ENCODE results near the gene SHISA7.

Gene SHISA7

DNA sequence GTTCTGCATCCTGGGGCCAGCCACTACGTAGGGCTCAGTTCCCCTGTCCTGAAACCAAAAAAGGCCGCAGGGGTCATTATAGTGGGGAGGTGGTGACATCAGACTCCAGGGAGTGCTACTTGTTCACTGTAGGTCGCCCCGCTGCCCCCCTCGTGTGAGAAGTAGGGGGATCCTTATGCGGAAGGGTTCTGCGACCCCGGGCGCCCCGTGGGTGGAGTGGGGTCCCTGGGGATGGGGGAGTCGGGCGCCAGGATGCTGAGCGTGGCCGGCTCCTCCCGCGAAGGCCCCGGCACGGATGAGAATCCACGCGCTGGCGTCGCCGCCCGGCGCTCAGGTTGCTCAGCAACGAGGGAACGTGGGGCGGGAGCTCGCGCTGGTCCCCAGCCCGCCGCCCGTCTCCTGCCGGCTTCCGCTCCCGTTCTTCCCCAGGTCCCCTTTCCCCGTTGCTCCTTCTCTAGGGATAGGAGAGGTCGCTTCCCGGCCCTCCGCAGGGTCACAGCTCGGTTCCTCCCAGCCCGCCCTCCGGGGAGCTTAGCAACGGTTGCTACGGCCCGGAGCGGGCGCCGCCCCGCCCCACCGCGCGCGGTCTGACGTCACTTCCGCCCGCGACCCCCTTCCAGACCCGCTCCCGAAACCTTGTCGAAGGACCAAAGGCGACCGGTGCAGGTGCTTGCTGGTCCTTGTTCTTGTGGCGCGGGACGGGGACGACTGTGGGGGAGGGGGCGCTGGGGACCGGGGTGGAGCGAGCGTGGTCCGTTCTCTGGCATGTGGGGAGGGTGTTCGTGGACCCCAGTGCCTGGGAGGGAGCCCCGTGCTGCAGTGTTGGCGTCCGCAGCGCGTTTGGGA is 41.7 kb upstream of the SHISA7 start, which contains the start of gene NAT14:
Gene NAT14, plus strand, starts transcription at position 596 of the 846 bp plus-strand sequence. CDS start 521 bp downstream, outside the sequence.
- H3K27ac ChIP-seq = peak within 1 kb of the TSS; percentile 82
- TF ChIP-seq, protein P1, sequence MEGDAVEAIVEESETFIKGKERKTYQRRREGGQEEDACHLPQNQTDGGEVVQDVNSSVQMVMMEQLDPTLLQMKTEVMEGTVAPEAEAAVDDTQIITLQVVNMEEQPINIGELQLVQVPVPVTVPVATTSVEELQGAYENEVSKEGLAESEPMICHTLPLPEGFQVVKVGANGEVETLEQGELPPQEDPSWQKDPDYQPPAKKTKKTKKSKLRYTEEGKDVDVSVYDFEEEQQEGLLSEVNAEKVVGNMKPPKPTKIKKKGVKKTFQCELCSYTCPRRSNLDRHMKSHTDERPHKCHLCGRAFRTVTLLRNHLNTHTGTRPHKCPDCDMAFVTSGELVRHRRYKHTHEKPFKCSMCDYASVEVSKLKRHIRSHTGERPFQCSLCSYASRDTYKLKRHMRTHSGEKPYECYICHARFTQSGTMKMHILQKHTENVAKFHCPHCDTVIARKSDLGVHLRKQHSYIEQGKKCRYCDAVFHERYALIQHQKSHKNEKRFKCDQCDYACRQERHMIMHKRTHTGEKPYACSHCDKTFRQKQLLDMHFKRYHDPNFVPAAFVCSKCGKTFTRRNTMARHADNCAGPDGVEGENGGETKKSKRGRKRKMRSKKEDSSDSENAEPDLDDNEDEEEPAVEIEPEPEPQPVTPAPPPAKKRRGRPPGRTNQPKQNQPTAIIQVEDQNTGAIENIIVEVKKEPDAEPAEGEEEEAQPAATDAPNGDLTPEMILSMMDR (IDR thresholded peaks at IDR 0.05) = no peak
- TF ChIP-seq ZFX (IDR thresholded peaks at IDR 0.05; ENCODE audit: borderline replicate concordance) = no peak

DNA sequence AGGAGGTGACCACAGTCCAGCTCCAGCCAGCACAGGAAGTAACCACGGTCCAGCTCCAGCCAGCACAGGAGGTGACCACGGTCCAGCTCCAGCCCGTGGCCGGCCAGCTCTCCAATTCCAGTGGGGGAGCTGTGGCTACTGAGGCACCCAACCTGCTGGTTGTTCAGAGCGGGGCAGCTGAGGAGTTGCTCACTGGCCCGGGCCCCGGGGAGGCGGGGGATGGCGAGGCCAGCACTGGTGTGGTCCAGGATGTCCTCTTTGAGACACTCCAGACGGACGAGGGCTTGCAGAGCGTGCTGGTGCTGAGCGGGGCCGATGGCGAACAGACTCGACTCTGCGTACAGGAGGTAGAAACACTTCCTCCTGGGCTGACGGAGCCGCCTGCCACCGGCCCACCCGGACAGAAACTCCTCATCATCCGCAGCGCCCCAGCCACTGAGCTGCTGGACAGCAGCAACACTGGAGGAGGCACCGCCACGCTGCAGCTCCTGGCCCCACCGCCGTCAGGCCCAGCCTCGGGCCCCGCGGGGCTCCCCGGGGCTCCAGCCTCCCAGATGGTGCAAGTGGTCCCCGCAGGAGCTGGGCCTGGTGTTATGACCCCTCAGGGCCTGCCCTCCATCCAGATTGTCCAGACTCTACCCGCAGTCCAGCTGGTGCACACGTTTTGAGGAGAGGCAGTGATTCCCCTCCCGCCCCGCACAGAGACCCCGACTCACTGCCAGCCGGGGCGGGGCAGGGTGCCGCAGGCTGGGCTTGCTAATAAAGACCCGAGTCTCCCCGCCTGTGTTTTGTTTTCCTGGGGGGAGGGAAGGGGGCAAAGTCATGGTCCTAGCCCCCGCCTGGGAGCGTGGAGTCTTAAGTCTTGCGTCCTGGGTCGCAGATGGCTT is 40.8 kb upstream of the SHISA7 start:
- peak overlapping the region; percentile 82 for H3K27ac ChIP-seq
- TF ChIP-seq ZFX (IDR thresholded peaks at IDR 0.05; ENCODE audit: borderline replicate concordance) = no peak
- TF ChIP-seq, protein P1 (IDR thresholded peaks at IDR 0.05) = no peak

DNA sequence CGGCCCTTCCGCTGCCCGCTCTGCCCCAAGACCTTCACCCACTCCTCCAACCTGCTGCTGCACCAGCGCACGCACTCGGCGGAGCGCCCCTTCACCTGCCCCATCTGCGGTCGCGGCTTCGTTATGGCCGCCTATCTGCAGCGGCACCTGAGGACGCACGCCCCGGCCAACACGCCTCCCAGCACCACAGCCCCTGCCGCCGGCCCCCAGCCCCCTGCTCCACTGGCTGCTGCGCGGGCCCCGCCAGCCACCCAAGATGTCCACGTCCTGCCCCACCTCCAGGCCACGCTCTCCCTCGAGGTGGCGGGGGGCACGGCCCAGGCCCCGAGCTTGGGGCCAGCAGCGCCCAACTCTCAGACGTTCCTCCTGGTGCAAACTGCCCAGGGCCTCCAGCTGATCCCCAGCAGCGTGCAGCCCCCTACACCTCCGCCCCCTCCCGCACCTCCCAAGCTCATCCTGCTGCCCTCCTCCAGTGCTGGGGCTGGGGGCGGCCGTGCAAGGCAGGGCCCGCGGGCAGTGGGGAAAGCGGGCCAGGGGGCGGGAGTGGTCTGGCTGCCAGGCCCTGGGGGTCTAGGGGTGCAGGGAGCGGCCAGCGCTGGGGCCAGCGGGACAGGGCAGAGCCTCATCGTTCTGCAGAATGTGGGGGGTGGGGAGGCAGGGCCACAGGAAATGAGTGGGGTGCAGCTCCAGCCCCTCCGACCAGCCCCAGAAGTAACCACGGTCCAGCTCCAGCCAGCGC is 40.0 kb upstream of the SHISA7 start:
- TF ChIP-seq, protein P1 (IDR thresholded peaks at IDR 0.05) = no peak
- no peak for TF ChIP-seq ZFX (IDR thresholded peaks at IDR 0.05; ENCODE audit: borderline replicate concordance)
- H3K27ac ChIP-seq = peak overlapping the region; percentile 82

DNA sequence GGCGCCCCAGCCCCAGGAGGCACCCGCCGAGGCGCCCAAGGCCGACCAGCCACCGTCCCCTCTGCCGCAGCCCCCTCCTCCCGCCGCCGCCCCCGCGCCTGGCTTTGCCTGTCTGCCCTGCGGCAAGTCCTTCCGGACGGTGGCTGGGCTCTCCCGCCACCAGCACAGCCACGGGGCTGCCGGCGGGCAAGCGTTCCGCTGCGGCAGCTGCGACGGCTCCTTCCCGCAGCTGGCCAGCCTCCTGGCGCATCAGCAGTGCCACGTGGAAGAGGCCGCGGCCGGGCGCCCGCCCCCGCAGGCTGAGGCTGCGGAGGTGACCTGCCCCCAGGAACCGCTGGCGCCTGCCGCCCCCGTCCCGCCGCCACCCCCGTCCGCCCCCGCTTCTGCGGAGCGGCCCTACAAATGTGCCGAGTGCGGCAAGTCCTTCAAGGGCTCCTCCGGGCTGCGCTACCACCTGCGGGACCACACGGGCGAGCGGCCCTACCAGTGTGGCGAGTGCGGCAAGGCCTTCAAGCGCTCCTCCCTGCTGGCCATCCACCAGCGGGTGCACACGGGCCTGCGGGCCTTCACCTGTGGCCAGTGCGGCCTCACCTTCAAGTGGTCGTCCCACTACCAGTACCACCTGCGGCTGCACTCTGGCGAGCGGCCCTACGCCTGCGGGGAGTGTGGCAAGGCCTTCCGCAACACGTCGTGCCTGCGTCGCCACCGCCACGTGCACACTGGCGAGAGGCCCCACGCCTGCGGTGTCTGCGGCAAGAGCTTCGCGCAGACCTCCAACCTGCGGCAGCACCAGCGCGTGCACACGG is 39.3 kb upstream of the SHISA7 start:
- TF ChIP-seq, protein P1 (IDR thresholded peaks at IDR 0.05) = no peak
- no peak for TF ChIP-seq ZFX (IDR thresholded peaks at IDR 0.05; ENCODE audit: borderline replicate concordance)
- no peak overlapping the region for H3K27ac ChIP-seq

DNA sequence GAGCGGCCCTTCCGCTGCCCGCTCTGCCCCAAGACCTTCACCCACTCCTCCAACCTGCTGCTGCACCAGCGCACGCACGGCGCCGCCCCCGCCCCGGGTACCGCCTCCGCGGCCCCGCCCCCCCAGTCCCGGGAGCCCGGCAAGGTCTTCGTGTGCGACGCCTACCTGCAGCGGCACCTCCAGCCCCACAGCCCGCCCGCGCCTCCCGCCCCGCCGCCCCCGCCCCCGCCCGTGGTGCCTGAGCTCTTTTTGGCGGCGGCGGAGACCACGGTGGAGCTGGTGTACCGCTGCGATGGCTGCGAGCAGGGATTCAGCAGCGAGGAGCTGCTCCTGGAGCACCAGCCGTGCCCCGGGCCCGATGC is 38.7 kb upstream of the SHISA7 start:
- H3K27ac ChIP-seq = no peak overlapping the region
- TF ChIP-seq, protein P1 (IDR thresholded peaks at IDR 0.05) = no peak
- no peak for TF ChIP-seq ZFX (IDR thresholded peaks at IDR 0.05; ENCODE audit: borderline replicate concordance)

DNA sequence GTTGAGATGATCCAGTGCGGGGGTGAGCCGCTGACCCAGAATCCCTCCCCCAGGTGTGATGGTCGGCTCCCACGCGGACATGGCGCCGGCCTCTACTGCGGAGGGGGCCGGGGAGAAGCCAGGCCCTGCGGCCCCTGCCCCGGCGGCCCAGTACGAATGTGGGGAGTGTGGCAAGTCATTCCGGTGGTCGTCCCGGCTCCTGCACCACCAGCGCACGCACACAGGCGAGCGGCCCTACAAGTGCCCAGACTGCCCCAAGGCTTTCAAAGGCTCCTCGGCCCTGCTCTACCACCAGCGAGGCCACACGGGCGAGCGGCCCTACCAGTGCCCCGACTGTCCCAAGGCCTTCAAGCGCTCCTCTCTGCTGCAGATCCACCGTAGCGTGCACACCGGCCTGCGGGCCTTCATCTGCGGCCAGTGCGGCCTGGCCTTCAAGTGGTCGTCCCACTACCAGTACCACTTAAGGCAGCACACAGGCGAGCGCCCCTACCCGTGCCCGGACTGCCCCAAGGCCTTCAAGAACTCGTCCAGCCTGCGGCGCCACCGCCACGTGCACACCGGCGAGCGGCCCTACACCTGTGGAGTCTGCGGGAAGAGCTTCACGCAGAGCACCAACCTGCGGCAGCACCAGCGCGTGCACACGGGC is 38.2 kb upstream of the SHISA7 start:
- H3K27ac ChIP-seq = no peak overlapping the region
- TF ChIP-seq, protein P1 (IDR thresholded peaks at IDR 0.05) = no peak
- no peak for TF ChIP-seq ZFX (IDR thresholded peaks at IDR 0.05; ENCODE audit: borderline replicate concordance)

Data from 22Rv1 (cell line).